GM21423 (cell line): ENCODE measurements around the gene CILP.

ENCODE experiments used
- ATAC-seq: cut with Tn5 transposase; IDR thresholded peaks from one replicate; pipeline ENCODE4 v1.9.1; 2021; ENCODE audit warnings: mild to moderate bottlenecking, moderate library complexity; ENCODE audit not compliant: unreplicated experiment

CILP gene

DNA sequence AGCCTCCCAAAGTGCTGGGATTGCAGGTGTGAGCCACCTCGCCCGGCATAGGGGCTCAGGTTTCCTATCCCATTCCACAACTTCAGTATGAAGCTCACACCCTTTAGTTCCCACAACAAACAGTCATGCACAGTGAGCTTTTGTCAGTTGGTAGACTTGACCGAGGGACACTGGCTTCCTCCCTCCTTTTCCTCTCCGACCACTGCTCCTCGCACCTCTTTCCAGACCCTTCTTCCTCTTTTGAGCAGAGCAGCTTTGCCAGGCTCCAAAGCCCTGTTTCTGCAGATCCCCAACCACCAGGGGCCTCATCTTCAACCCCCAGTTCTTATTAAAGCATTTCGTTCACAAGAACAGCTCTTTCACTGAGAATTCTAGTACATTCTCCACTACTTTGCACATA, 12.7 kb upstream of the CILP start:
- no peak for ATAC-seq

DNA sequence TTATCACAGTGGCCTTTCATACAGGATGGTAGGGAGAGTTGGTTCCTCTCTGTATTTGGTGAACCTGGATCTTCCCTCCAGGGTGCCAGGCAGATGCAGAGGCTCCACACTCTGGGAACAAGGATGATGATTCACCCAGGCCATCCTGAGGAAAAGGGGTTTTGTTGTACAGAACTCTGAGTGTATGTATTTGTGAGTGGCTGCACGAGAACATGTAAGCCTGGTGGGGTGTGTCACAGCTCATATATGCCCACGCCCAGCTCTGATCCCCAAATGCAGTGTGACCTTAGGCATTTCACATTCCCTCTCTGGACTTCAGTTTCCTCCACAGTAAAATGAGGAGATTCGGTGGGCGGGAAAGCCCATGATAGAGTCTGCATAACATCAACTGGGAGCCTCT, 11.6 kb upstream of the CILP start:
- no peak for ATAC-seq

DNA sequence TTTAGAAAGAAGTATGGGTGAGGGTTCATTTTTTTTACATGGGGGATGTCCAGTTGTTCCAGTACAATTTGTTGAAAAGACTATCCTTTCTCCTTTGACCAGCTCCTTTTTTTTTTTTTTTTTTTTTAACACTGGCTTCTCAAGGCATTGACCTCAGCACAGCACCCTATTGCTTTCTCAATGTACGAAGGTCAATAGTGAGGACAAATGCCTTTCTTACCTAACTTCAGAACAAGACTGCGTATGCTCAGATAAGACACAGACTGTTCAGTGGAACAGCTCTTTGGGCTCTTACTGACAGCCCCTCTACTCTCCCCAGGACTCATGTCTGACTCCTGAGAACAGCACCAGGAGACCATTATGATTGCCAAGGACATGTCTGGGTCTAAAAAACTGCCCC, 10.4 kb upstream of the CILP start:
- ATAC-seq = no peak

DNA sequence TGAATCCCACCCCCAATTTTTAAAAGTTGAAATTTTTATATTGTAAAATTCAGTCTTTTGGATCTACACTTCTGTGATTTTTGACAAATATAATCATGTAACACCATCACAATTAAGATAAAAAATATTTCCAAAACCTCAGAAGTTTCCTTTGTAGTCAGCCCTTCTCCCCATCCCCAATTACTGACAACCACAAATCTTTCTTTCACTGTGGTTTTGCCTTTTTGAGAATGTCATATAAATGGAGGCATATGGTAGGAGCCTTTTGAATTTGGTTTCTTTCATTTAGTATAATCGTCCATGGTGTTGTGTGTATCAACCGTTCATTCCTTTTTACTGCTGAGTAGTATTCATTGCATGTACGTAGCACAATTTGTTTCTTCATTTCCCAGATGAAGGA, 7.9 kb upstream of the CILP start:
- no peak for ATAC-seq

DNA sequence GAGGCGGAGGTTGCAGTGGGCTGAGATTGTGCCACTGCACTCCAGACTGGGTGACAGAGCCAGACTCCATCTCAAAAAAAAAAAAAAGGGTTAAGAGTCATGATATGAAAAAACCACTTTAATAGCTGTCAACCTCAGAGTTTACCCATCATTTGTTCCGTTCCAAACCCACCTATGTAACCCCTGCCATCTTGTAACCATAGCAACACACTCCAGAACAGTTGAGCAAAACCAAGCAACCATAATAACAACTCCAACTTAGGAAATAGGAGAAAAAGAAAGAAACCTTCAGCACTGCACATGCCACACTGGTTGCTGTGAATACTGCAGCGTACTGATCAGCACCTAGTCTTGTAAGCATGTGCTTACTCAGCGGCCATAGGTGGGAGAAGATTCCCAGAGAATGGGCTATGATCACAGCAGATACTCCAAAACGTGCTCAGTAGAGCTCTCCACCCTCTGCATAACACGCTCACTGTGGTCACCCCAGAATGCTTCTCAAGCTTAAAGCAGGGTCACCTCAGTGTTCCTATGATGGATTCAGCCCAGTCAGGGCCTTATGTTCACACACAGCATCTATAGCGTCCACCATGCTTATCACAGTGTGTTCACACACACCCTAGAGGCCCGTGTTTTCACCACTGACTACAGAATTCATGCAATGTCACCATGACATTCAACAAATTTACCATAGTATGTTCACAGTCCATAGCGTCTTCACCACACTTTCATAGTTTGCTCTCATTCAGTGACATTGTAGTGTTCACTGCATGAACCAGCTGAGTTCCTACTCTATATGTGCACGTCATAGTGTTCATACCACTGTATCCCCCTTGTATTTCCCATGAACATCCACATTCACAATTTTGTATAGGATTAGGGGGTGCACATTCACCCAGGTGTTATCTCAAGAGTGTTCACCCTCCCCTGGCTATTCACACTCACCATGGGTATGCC, 6.5 kb upstream of the CILP start:
- no peak for ATAC-seq

DNA sequence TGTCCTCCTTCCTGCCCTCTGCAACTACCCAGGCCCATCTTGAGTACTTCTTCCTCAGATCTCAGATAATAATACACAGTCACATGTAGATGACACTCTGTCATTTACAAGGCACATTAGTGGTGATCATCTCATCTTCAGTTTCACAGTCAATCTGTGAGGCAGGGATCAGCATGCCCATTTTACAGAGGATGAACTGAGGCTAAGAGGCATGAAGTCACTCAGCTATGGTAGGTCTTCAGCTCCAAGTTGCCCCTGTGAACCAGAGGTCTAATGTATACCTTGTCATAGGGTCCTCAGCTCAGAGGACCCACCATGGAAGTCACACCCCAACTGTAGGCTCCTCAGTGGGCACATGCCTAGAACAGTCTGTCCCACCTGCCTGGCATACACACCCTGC, 4.2 kb upstream of the CILP start:
- no peak for ATAC-seq

DNA sequence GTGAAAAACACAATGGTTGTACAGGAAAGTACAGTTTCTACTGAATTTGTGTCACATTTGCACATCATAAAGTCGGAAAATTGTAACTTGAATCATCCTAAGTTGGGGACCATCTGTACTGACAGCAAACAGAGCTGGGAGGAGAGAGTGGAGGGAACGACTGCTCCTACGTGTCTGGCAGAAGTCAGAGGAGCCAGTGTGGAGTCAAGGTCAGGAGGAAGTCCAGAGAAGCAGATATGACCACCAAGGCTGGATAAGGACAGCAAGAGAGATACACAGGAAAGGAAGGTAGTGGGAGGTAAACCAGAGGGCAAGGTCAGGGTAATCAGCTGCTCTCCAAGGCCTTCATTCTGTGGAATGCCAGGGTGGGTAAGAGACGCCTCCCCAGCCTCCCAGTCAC, 2.7 kb upstream of the CILP start:
- ATAC-seq = no peak

DNA sequence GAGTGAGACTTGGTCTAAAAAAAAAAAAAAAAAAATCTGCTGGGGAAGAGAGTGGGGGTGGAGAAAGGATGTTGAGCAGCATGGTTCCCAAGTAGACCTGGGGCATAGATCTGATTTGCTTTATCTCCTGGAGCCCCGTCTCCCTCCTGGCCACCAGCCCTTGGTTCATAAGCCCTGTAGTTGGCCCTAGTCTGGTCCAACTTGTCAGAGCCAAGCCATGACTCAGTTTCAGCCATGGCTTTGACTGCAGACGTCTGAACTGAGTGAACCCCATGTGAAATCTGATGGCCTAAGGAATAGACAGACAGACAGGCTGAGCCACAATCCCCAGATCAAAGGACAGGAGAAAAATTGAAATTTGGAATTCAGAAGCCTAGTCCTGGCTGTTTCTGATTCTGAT, 2.0 kb upstream of the CILP start:
- no peak for ATAC-seq

DNA sequence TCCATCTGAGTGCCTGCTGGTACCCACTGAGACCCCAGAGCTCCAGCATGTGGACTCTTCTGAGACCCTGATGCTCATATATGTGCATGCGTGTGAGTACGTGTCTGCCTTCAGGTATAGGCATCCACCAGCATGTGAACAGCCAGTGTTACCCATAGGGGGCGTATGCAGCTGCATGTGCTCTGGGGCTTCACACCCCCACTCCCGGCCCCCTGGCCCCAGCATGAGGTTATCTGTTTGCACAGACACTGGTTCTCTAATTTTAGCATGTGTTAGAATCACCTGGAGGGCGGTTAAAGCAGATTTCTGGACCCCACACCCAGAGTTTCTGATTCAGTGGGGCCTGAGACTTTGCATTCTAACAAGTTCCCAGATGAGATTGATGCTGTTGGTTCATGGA, 824 bp upstream of the CILP start:
- ATAC-seq = no peak

DNA sequence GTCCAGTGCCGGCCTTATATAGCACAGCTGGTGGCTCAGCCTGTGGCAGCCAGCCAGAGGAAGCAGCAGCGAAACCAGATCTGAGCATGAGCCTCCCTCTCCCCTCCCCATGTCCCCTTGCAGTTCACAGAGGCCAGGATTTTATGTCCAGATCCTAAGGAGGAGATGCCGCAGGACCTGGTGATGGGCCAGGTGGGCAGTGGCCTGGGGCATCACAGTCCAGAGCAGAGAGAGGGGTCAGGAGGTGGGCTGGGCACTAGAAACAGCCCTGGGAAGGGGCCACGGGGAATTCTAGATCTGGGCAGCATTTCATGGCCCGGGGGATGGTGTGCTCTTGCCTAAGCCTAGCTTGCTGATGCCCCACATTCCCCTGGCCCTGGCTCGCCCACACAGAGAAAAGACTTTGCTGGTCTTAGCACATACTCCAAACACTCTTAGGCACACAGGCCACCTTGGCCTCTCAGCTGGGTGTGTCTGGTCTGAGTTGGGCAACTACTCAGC, 259 bp upstream of the CILP start:
- no peak for ATAC-seq

DNA sequence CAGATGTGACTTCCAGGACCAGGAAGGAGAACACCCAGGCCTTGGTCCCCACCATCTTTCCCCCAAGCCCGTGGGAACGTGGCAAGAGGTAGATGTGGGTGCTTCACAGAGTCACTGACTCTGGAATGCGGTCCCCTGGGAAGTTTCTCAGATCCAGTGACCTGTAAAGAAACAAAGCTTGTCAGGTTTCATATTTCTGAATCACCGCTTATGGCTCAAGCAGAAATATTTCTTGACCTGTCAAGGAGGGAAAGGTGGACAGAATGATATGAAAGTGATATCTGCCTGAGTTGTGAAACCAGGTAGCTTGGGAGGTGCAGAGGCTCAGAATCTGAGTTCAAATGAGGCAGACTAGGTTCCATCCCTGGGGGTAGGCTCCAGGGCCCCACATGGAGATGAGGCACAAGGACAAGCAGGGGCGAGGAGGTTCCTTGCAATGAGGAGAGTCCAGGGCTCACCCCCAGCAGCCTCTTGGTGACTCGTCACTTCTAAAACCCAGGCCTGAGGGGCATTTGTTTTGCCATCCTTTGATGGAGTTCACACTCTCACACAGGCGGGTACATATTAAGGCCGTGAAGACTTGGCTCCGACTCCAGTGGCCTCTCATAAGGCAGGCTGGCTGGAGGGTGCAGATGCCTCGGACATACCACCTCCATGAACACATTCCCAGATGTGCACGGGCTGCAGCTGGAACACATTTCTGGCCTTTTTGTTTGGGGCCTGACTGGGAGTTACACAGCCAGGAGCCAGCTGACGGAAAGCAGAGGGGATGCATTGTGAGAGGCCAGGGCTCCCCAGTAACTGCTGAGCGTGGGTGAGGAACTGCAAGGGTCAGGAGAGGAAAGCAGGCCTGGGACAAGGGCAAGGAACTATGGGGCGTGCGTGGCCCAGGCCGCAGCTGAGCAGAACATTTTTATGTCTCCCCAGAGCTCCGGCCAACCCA, 1.3 kb downstream of the CILP start:
- ATAC-seq = no peak

DNA sequence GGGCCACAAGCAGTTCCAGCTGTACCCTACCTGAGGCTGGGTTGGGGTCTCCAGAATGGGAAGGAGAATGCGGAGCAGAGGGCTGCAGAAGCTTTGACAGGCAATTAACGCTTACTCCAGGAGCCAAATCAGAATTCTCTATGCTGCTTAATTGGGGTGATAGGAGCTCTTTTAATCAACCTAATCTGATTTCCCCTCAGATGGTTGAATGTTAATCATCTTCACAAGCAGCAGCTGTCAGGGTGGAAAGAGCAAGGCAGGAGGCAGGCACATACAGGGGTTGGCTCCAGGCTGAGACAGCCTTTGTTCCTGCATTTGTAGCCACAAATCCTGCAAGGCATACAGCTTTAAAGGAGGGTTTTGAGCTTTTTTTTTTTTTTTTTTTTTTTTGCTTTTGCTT, 2.6 kb downstream of the CILP start:
- ATAC-seq = no peak

DNA sequence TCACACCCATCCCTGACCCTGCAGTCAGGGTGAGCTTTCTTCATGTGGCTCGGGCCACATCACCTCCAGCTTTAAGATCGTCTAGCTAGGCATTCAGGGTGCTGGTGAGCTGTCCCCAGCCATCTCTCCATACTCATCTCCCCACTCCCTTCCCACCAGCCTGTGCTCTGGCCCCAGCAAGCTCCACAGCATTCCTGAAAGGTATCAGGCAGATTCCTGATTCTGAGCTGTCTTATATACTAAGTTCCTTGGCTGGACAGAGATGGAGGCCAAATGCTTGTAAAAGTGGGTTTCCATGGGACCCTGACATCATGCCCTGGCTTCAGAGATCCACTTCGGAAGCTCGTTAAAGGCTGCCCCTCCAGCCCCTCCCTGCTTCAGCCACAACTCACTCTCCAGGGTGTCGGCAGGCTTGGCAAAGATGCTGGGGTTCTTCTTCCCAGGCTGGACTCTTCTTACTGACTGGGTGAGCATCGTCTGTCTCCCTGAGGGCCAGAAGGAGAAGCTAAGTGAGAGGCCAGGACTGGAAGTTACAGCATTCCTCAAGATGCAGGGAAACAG, 3.9 kb downstream of the CILP start:
- ATAC-seq = no peak

DNA sequence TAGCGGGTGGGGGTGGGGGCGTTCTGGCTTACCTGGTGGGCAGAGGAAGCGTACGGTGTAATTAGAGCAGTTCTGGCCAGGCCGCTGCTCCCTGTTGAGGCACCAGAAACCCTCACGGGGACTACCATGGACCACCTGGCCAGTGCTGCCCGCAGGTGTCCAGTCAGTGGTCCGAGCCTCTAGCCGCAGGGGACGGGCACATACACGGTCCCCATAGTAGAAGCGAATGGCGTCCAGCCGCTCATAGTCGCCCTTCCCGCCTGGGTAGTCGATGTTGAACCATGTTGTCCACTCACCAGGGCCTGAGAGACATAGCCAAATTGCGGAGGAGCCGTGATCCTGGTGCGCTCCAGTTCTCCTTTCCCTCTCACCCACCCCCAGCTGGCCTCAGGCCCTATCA, 4.5 kb downstream of the CILP start:
- no peak for ATAC-seq

DNA sequence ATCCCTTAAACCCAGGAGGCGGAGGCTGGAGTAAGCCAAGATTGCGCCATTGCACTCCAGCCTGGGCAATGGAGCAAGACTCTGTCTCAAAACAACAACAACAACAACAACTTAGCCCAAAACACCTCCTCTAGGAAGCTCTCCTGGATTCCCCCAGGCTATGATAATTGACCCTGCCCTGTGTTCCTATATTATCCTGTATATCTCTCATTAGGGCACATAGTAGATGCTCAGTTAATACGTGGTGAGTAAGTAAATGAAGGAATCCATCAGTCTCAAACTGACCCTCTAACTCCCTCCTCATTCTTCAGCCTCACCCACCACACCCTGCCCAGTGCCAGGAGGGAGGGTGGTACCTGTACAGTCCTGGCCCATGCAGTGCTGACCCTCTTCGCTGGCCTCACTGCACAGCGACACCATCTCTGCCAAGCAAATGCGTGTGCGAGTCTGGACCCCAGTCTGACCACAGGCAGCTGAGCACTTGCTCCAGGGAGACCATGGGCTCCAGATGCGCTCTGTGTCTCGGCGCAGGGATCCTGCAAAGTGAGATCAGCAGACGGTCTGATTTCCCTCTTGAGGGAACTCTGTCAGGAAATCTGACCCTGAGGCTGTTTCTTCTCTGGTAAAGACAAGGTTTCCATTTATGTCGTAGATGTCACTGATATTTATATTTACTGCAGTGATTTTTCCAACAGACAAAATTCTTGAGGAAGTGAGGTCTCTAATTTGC, 6.2 kb downstream of the CILP start:
- ATAC-seq = no peak

DNA sequence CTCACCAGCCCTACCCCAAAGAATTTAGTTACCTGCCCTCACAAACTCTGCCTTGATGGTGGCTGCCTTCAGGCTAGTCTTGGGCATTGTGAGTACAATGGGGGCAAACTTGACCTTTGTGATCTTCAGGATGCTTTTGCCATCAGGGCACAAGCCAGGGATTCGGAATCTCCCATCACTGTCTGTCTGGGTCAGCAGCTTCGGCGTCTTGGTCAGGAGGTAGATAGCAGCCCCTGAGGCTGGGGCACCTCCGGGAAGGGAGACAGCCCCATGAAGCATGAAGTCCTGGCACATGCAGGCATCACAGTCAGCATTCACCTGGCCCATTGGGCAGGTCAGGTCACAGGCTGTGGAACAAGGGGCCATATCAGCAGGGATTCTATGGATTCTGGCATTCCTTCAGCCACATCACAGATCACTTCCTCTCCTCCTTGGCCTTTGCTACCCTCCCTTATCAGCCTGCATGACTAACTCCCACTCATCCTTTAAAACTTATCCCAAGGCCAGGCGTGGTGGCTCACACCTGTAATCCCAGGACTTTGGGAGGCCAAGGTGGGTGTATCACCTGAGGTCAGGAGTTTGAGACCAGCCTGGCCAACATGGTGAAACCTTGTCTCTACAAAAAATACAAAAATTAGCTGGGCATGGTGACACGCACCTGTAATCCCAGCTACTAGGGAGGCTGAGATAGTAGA, 6.9 kb downstream of the CILP start:
- ATAC-seq = no peak

DNA sequence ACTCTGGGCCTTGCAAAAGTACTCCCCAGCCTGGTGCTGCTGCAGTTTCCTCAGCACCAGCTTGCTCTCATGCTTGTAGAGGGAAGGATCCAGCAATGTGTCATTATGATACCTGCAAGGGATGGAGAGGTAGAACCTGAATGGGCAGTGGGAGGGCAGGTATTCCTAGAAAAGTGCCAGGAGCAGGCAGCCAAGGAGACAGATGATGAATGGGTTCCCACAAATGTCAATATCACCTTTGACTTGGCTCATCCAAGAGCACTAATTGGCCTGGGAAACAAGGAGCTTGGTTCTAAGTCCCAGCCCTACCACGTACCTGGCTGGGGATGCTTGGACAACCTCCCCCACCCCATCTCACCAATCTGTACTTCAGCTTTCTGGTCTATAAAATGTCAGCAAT, 9.4 kb downstream of the CILP start:
- no peak for ATAC-seq

DNA sequence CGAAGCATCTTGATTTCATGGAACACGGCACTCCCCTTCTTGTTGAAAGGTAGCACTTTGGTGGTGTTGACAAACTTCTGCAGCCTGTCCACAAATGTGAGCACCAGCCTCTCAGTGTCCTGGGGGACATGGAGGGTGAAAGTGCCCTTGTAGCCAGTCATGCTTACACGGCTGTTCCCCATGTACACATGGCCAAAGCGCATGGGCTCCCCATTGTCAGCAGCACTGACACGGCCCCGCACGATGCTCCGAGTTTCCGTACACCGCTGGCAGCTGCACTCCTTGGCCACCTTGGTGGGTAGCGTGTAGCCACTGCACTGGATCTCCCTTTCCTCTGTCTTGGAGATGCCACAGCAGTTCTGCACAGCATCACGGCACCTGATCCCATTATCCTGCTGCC, 12.7 kb downstream of the CILP start:
- no peak for ATAC-seq

DNA sequence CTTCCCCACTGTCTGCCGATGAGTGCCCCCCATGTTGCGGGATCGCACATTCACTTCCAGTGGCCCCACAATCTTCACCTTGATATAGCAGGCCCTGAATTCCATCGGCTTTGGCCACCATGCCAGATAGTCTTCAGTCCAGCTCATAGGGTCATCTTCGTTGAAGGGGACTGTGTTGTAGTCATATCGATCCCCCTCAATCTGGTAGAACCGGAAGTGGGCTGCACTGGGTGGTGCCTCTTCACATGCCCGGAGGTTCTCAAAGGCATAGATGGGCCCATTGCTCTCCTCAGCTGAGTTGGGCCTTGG, 14.0 kb downstream of the CILP start:
- ATAC-seq = no peak

DNA sequence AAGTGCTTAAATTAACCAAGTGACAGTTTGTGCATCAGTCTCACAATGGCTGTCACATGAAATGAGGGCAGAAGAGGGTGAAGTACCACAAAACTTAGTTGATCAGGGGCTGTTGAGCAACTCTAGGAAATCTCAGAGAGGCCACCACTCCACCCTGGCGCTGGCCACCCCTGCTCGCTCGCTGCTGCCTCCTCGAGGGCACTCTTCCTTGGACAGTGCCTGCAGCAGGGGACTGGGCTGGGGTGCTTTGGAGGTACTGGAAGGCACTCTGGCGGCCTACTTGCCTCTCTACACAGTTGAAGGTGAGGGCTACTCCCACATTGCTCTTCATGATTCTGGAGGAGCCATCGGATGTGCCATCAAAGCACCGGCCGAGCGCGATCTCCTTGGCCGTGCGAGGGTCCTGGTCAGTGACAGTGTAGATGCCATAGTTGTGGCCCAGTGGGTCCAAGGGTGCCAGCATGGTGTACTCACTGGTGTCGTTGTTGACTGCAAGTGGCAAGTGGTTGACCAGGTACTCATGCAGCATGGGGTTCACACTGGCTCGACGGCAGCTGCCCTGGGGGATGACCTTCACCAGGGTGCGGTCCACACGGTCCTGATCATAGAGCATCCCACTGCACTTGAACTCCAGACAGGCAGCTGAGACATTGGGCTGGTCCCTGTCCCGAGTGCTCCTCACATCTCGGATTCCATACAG, 14.5 kb downstream of the CILP start:
- ATAC-seq = no peak
